Vagina (tissue), 2 donors: ENCODE measurements around the gene FAM237A. TPM values are rescaled to one million over a fixed set of nuclear protein-coding genes. Genes with fewer than 3 reads are reported as not detected.

ENCODE experiments used
- DNase-seq, 2 donors: peaks; one replicate each; pipeline ENCODE4 v3.0.0-alpha.2; 2017; ENCODE audit errors: extremely low spot score in 2 of 2
- H3K27ac ChIP-seq: fragments of 200-600 bp; sonication (generic); one replicate; pipeline ENCODE4 v1.5.1; 2019
- H3K27me3 ChIP-seq: fragments of 200-600 bp; sonication (generic); one replicate; pipeline ENCODE4 v1.5.1; 2019
- H3K36me3 ChIP-seq, 2 donors: fragments of 200-600 bp; sonication (generic); one replicate each; pipeline ENCODE4 v1.5.1; 2017 to 2019
- H3K4me1 ChIP-seq: fragments of 200-600 bp; sonication (generic); one replicate; pipeline ENCODE4 v1.5.1; 2019
- H3K4me3 ChIP-seq, 2 donors: fragments of 200-600 bp; sonication (generic); 1 replicate in 1 of 2; 2 replicates in 1 of 2; pipeline ENCODE4 v1.5.1; 2016 to 2019
- H3K9me3 ChIP-seq: fragments of 200-600 bp; sonication (generic); one replicate; pipeline ENCODE4 v1.5.1; 2019
- CTCF ChIP-seq, 3 experiments: fragments of 450-650 bp in 2 of 3; fragments of 200-600 bp in 1 of 3; sonication (generic) in 1 of 3; IDR thresholded peaks; one replicate each; pipeline ENCODE4 v1.5.1; 2017 to 2019; ENCODE audit warnings: antibody characterized with exemption in 3 of 3, mild to moderate bottlenecking in 2 of 3, moderate library complexity in 2 of 3
- POLR2A ChIP-seq, 2 donors: fragments of 450-650 bp; IDR thresholded peaks; one replicate each; pipeline ENCODE4 v1.6.1; 2017; ENCODE audit warnings: antibody characterized with exemption in 2 of 2, mild to moderate bottlenecking in 2 of 2, moderate library complexity in 2 of 2
- POLR2AphosphoS5 ChIP-seq, 2 donors: sonication (generic); formaldehyde crosslinking; IDR thresholded peaks; one replicate each; pipeline ENCODE4 v1.9.0; 2017; ENCODE audit warnings: antibody characterized with exemption in 2 of 2, mild to moderate bottlenecking in 2 of 2, low read depth in 1 of 2; ENCODE audit not compliant: insufficient read depth in 1 of 2
- intact Hi-C: fragments of 100-400 bp; cut with DNase I; formaldehyde crosslinking; loops from one replicate; pipeline ENCODE4 v1.15.1; 2023
- total RNA-seq: library from RNA; depleted of rRNA; stranded (reverse); fragments of >200 nt; gene quantifications from one replicate; pipeline ENCODE4 v1.2.3, GENCODE V29; 2016

The FAM237A gene
- total RNA-seq, 1 donor from 2014 or later, result not detected

GRCh38 chr2:206611736-206612135 lies 30.6 kb upstream of the FAM237A start:
- Histone ChIP-seq H3K4me1 (no peaks in the 10 kb centered on the region), H3K27ac (no peak overlapping the region), H3K4me3 (no peak overlapping the region), H3K36me3 (no peaks in the 10 kb centered on the region), H3K27me3 (no peaks in the 10 kb centered on the region), H3K9me3 (no peaks in the 10 kb centered on the region)
- intact Hi-C loops, result no loop called here
- DNase-seq, result no peak
- no peak for TF ChIP-seq CTCF (IDR thresholded peaks at IDR 0.05)
- no peak for TF ChIP-seq POLR2A (IDR thresholded peaks at IDR 0.05)
- TF ChIP-seq POLR2AphosphoS5 (IDR thresholded peaks at IDR 0.05; ENCODE audit: insufficient read depth in 1 of 2, low read depth in 1 of 2), result no peak

- TF ChIP-seq POLR2A (IDR thresholded peaks at IDR 0.05) (no peak), CTCF (IDR thresholded peaks at IDR 0.05) (no peak), POLR2AphosphoS5 (IDR thresholded peaks at IDR 0.05; ENCODE audit: insufficient read depth in 1 of 2, low read depth in 1 of 2) (no peak)
- Histone ChIP-seq H3K4me1 (no peaks in the 10 kb centered on the region), H3K27me3 (no peaks in the 10 kb centered on the region), H3K9me3 (no peaks in the 10 kb centered on the region), H3K27ac (no peak overlapping the region), H3K36me3 (no peaks in the 10 kb centered on the region), H3K4me3 (no peak overlapping the region)
- DNase-seq, result no peak
- intact Hi-C loops, result no loop called here
Observed at GRCh38 chr2:206614811-206615210, 27.5 kb upstream of the FAM237A start.

GRCh38 chr2:206615417-206616089 lies 26.7 kb upstream of the FAM237A start:
- Histone ChIP-seq H3K4me3 (no peak overlapping the region), H3K9me3 (no peaks in the 10 kb centered on the region), H3K27ac (no peak overlapping the region), H3K27me3 (no peaks in the 10 kb centered on the region), H3K36me3 (no peaks in the 10 kb centered on the region), H3K4me1 (no peaks in the 10 kb centered on the region)
- no peak for DNase-seq
- intact Hi-C loops, result no loop called here
- TF ChIP-seq POLR2A (IDR thresholded peaks at IDR 0.05) (no peak), POLR2AphosphoS5 (IDR thresholded peaks at IDR 0.05; ENCODE audit: insufficient read depth in 1 of 2, low read depth in 1 of 2) (no peak), CTCF (IDR thresholded peaks at IDR 0.05) (no peak)

- H3K4me3 ChIP-seq, result no peak overlapping the region
- no peaks in the 10 kb centered on the region for H3K4me1 ChIP-seq
- no peaks in the 10 kb centered on the region for H3K27me3 ChIP-seq
- intact Hi-C loops, result no loop called here
- no peaks in the 10 kb centered on the region for H3K9me3 ChIP-seq
- H3K27ac ChIP-seq, result no peak overlapping the region
- DNase-seq, result no peak
- no peaks in the 10 kb centered on the region for H3K36me3 ChIP-seq
- no peak for TF ChIP-seq CTCF (IDR thresholded peaks at IDR 0.05)
Observed at GRCh38 chr2:206616151-206616550, 26.1 kb upstream of the FAM237A start.

- DNase-seq, result no peak
- Histone ChIP-seq H3K27ac (no peak overlapping the region), H3K4me1 (no peaks in the 10 kb centered on the region), H3K9me3 (no peaks in the 10 kb centered on the region), H3K4me3 (no peak overlapping the region), H3K36me3 (no peaks in the 10 kb centered on the region), H3K27me3 (no peaks in the 10 kb centered on the region)
- intact Hi-C loops, result no loop called here
- TF ChIP-seq CTCF (IDR thresholded peaks at IDR 0.05) (no peak), POLR2A (IDR thresholded peaks at IDR 0.05) (no peak), POLR2AphosphoS5 (IDR thresholded peaks at IDR 0.05; ENCODE audit: insufficient read depth in 1 of 2, low read depth in 1 of 2) (no peak)
Observed at GRCh38 chr2:206619011-206619410, 23.3 kb upstream of the FAM237A start.
